Liver (tissue), 9 donors: Measurements from ENCODE around the gene PRPSAP1. TPM values are rescaled to one million over a fixed set of nuclear protein-coding genes. Genes with fewer than 3 reads are reported as not detected.

Experiments
- DNase-seq: peaks from one replicate; pipeline ENCODE4 v3.0.0-alpha.2; 2017; ENCODE audit warnings: low spot score
- H3K27ac ChIP-seq, 2 donors: one replicate each; pipeline ENCODE4 v1.7.0; 2013; ENCODE audit warnings: inconsistent platforms in 2 of 2, low read length in 2 of 2, control low read depth in 1 of 2, low read depth in 1 of 2, mild to moderate bottlenecking in 1 of 2
- H3K27me3 ChIP-seq, 4 donors: one replicate each; pipeline versions ENCODE4 v1.6.1 to v1.7.0; 2013; ENCODE audit warnings: low read length in 3 of 4, inconsistent platforms in 1 of 4, mild to moderate bottlenecking in 1 of 4, moderate library complexity in 1 of 4; ENCODE audit not compliant: control insufficient read depth in 4 of 4, insufficient read depth in 4 of 4
- H3K36me3 ChIP-seq, 4 donors: one replicate each; pipeline versions ENCODE4 v1.6.1 to v1.7.0; 2013; ENCODE audit warnings: low read length in 3 of 4, mild to moderate bottlenecking in 3 of 4, low read depth in 1 of 4, moderate library complexity in 1 of 4; ENCODE audit not compliant: control insufficient read depth in 4 of 4, insufficient read depth in 3 of 4
- H3K4me1 ChIP-seq, 4 donors: one replicate each; pipeline versions ENCODE4 v1.6.1 to v1.7.0; 2013; ENCODE audit warnings: low read length in 3 of 4, mild to moderate bottlenecking in 3 of 4, moderate library complexity in 1 of 4; ENCODE audit not compliant: control insufficient read depth in 4 of 4, insufficient read depth in 4 of 4
- H3K4me3 ChIP-seq, 3 donors: one replicate each; pipeline versions ENCODE4 v1.6.1 to v1.7.0; 2013; ENCODE audit warnings: low read length in 3 of 3, control low read depth in 1 of 3, low read depth in 1 of 3, mild to moderate bottlenecking in 1 of 3
- H3K9ac ChIP-seq, 2 donors: one replicate each; pipeline ENCODE4 v1.7.0; 2013; ENCODE audit warnings: low read length in 2 of 2, mild to moderate bottlenecking in 2 of 2, moderate library complexity in 2 of 2, control low read depth in 1 of 2, low read depth in 1 of 2
- H3K9me3 ChIP-seq, 4 donors: one replicate each; pipeline versions ENCODE4 v1.6.1 to v1.7.0; 2013; ENCODE audit warnings: low read length in 3 of 4; ENCODE audit not compliant: control insufficient read depth in 4 of 4
- ATF3 ChIP-seq: IDR thresholded peaks from 2 replicates; pipeline ENCODE4 v1.6.1; 2016; ENCODE audit warnings: antibody characterized with exemption
- CTCF ChIP-seq: fragments of 150-350 bp; IDR thresholded peaks from 2 replicates; pipeline ENCODE4 v1.5.1; 2017; ENCODE audit warnings: improper control_type of control experiment, low read depth, low read length; ENCODE audit not compliant: missing input control
- FOXA1 ChIP-seq: IDR thresholded peaks from 2 replicates; pipeline ENCODE4 v1.6.1; 2016; ENCODE audit warnings: antibody characterized with exemption
- FOXA2 ChIP-seq: IDR thresholded peaks from 2 replicates; pipeline ENCODE4 v1.6.1; 2016; ENCODE audit warnings: antibody characterized with exemption
- GABPA ChIP-seq, 2 donors: IDR thresholded peaks in 1 of 2; conservative IDR thresholded peaks in 1 of 2; 2 replicates each; pipeline ENCODE4 v1.6.1; 2016; ENCODE audit warnings: antibody characterized with exemption in 2 of 2, mild to moderate bottlenecking in 1 of 2, moderate library complexity in 1 of 2
- HNF4A ChIP-seq, 2 donors: conservative IDR thresholded peaks; 2 replicates each; pipeline ENCODE4 v1.6.1; 2016; ENCODE audit warnings: antibody characterized with exemption in 2 of 2, mild to moderate bottlenecking in 2 of 2
- HNF4G ChIP-seq: IDR thresholded peaks from 2 replicates; pipeline ENCODE4 v1.6.1; 2016; ENCODE audit warnings: antibody characterized with exemption
- JUND ChIP-seq, 2 donors: IDR thresholded peaks; 2 replicates each; pipeline ENCODE4 v1.6.1; 2016; ENCODE audit warnings: antibody characterized with exemption in 2 of 2
- MAX ChIP-seq: IDR thresholded peaks from 2 replicates; pipeline ENCODE4 v1.6.1; 2016; ENCODE audit warnings: antibody characterized with exemption
- NR2F2 ChIP-seq: IDR thresholded peaks from 2 replicates; pipeline ENCODE4 v1.6.1; 2016; ENCODE audit warnings: antibody characterized with exemption
- RAD21 ChIP-seq, 2 donors: IDR thresholded peaks; 2 replicates each; pipeline ENCODE4 v1.6.1; 2016; ENCODE audit warnings: antibody characterized with exemption in 2 of 2, mild to moderate bottlenecking in 2 of 2
- REST ChIP-seq: IDR thresholded peaks from 2 replicates; pipeline ENCODE4 v1.6.1; 2016; ENCODE audit warnings: antibody characterized with exemption, mild to moderate bottlenecking
- RXRA ChIP-seq, 2 donors: IDR thresholded peaks; 2 replicates each; pipeline ENCODE4 v1.6.1; 2017 to 2018; ENCODE audit warnings: antibody characterized with exemption in 2 of 2, mild to moderate bottlenecking in 1 of 2
- SP1 ChIP-seq: IDR thresholded peaks from 2 replicates; pipeline ENCODE4 v1.6.1; 2018; ENCODE audit warnings: antibody characterized with exemption, mild to moderate bottlenecking
- TAF1 ChIP-seq: conservative IDR thresholded peaks from 2 replicates; pipeline ENCODE4 v1.6.1; 2016; ENCODE audit warnings: antibody characterized with exemption, mild to moderate bottlenecking
- YY1 ChIP-seq: IDR thresholded peaks from 2 replicates; pipeline ENCODE4 v1.6.1; 2016; ENCODE audit warnings: antibody characterized with exemption, mild to moderate bottlenecking
- WGBS: extraction: QIAGEN DNeasy Blood & Tissue Kit; methylation state at CpG from one replicate; pipeline ENCODE4 v1.1.7; 2013; 5-methylcytosine and 5-hydroxymethylcytosine counted together
- polyA plus RNA-seq, 2 donors: library from polyadenylated mRNA; stranded (reverse) in 1 of 2; unstranded in 1 of 2; fragments of 200-250 nt in 1 of 2; fragments of >200 nt in 1 of 2; fragmentation: Nextera tagmentation in 1 of 2; extraction: Ambion mirVana in 1 of 2; gene quantifications; one replicate each; pipeline versions ENCODE4 v1.2.1 to v1.2.3, GENCODE V29; 2013 to 2015
- total RNA-seq, 2 donors: library from RNA; depleted of rRNA; stranded (reverse); fragments of >200 nt; gene quantifications; one replicate each; pipeline ENCODE4 v1.2.3, GENCODE V29; 2014
- donor health status: healthy.
- donor health status: healthy.
- donor health status: healthy.
- donor health status: healthy.
- donor health status: healthy.

PRPSAP1 gene
- total and polyA plus RNA-seq, 4 donors = 21.4 to 78.1 (median 52.6) TPM

DNA sequence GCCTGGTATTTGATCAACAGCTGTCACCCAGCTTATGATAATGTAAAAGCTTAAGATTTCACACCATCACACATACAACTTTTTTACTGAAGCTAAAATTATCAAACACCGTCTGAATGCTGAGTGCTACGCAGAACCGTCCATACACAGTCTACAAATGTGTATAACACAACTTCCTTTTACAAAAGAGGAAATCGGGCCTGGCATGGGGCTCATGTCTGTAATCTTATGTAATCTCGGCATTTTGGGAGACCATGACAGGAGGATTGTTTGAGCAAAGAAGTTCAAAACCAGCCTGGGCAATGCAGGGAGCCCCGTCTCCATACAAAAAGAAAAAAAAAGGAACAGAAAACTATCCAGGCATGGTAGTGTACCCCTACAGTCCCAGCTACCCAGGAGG is 26.0 kb downstream of the PRPSAP1 start (continued):
- no peak for TF ChIP-seq YY1
- TF ChIP-seq HNF4G = no peak
- no peak for TF ChIP-seq FOXA2

GRCh38 chr17:76326306-76326705 is 27.4 kb downstream of the PRPSAP1 start:
- no peak for TF ChIP-seq HNF4G
- no peak for TF ChIP-seq RAD21 (IDR thresholded peaks at IDR 0.05)
- TF ChIP-seq NR2F2 = no peak
- TF ChIP-seq GABPA (IDR thresholded peaks at IDR 0.05 in 1 of 2, conservative IDR thresholded peaks at IDR 0.05 in 1 of 2) = no peak
- no peak for TF ChIP-seq CTCF
- TF ChIP-seq TAF1 = no peak
- TF ChIP-seq REST = no peak
- TF ChIP-seq SP1 = no peak
- no peak for TF ChIP-seq JUND (IDR thresholded peaks at IDR 0.05)
- no peak for TF ChIP-seq YY1
- no peak for TF ChIP-seq FOXA2
- no peak for TF ChIP-seq RXRA (IDR thresholded peaks at IDR 0.05)
- no peak for DNase-seq
- no peaks in the 10 kb centered on the region for H3K4me1 ChIP-seq
- 91% methylated on average over 1 of the region's 1 CpG for WGBS
- no peak overlapping the region for H3K4me3 ChIP-seq
- no peak overlapping the region for H3K9ac ChIP-seq
- no peaks in the 10 kb centered on the region for H3K27me3 ChIP-seq
- no peaks in the 10 kb centered on the region for H3K9me3 ChIP-seq
- no peak overlapping the region for H3K27ac ChIP-seq
- H3K36me3 ChIP-seq = peaks cover 1 to 51% (median 38%) of the 10 kb centered on the region in 4 donors

- Histone ChIP-seq H3K36me3 (peaks cover 2 to 27% (median 19%) of the 10 kb centered on the region in 4 donors), H3K27ac (no peak overlapping the region), H3K4me1 (no peaks in the 10 kb centered on the region), H3K9ac (no peak overlapping the region), H3K4me3 (no peak overlapping the region), H3K27me3 (no peaks in the 10 kb centered on the region), H3K9me3 (no peaks in the 10 kb centered on the region)
- TF ChIP-seq JUND (IDR thresholded peaks at IDR 0.05) = no peak
- TF ChIP-seq RAD21 (IDR thresholded peaks at IDR 0.05) = no peak
- no peak for TF ChIP-seq NR2F2
- TF ChIP-seq FOXA1 = no peak
- TF ChIP-seq CTCF = no peak
- no peak for TF ChIP-seq HNF4G
- TF ChIP-seq ATF3 = no peak
- TF ChIP-seq REST = no peak
- TF ChIP-seq HNF4A (conservative IDR thresholded peaks at IDR 0.05) = no peak
- TF ChIP-seq MAX = no peak
- DNase-seq = no peak
- 96% methylated on average over 3 of the region's 3 CpGs for WGBS
These were observed 35.1 kb downstream of the PRPSAP1 start for GRCh38 chr17:76318586-76318985.
